ENCODE data around the gene GCSAM. TPM values are rescaled to one million over a fixed set of nuclear protein-coding genes. Genes with fewer than 3 reads are reported as not detected.

GCSAM gene
- total RNA-seq, 1 experiment from 2014 or later = not detected

- H3F3A ChIP-seq (ENCODE audit: low read length, unreplicated experiment) = no peaks in the 10 kb centered on the region
- H3K4me1 ChIP-seq (ENCODE audit: insufficient read depth, low read length) = no peaks in the 10 kb centered on the region
- no peak overlapping the region for H3K27ac ChIP-seq (ENCODE audit: low read length)
- DNase-seq (no peak), ATAC-seq (no peak)
- H3K9ac ChIP-seq (ENCODE audit: low read length) = no peak overlapping the region
- TF ChIP-seq CTCF (conservative IDR thresholded peaks at IDR 0.05; ENCODE audit: low read depth, low read length) (no peak), EZH2 (IDR thresholded peaks at IDR 0.05; ENCODE audit: low read length, unreplicated experiment) (no peak), EZH2phosphoT487 (IDR thresholded peaks at IDR 0.05; ENCODE audit: borderline replicate concordance, low read length) (no peak)
- intact Hi-C loops (cut with micrococcal nuclease) = no loop called here
- H3K9me3 ChIP-seq (ENCODE audit: low read length) = peaks cover 5% of the 10 kb centered on the region
- no peaks in the 10 kb centered on the region for H3K27me3 ChIP-seq (ENCODE audit: low read length)
- no peak overlapping the region for H3K4me2 ChIP-seq (ENCODE audit: low read length)
- no peaks in the 10 kb centered on the region for H3K79me2 ChIP-seq (ENCODE audit: low read length)
- H3K36me3 ChIP-seq (ENCODE audit: low read depth, low read length) = peaks cover 6% of the 10 kb centered on the region; the same call in 1 of the 2 replicates
- no peak overlapping the region for H3K4me3 ChIP-seq (ENCODE audit: low read length)
- POLR2A ChIA-PET (ENCODE audit: unreplicated experiment) = no interaction called here
- no peaks in the 10 kb centered on the region for H4K20me1 ChIP-seq (ENCODE audit: low read length)
- no TSS peak for BruUV-seq (replicated peaks)
- no peaks in the 10 kb centered on the region for H3K9me2 ChIP-seq (replicated peaks; ENCODE audit: low read length)
- H2AFZ ChIP-seq (ENCODE audit: low read length) = no peak overlapping the region
- CTCF ChIA-PET = no interaction called here
Observed at GRCh38 chr3:112149136-112149535, 16.1 kb upstream of the GCSAM start.

- Histone ChIP-seq H4K20me1 (ENCODE audit: low read length) (no peaks in the 10 kb centered on the region), H3K36me3 (ENCODE audit: low read depth, low read length) (peaks cover 6% of the 10 kb centered on the region; the same call in 1 of the 2 replicates), H3K9me3 (ENCODE audit: low read length) (peaks cover 5% of the 10 kb centered on the region), H3K27ac (ENCODE audit: low read length) (no peak overlapping the region), H3K4me3 (ENCODE audit: low read length) (no peak overlapping the region), H3K79me2 (ENCODE audit: low read length) (no peaks in the 10 kb centered on the region), H3F3A (ENCODE audit: low read length, unreplicated experiment) (no peaks in the 10 kb centered on the region), H3K9ac (ENCODE audit: low read length) (no peak overlapping the region), H2AFZ (ENCODE audit: low read length) (no peak overlapping the region), H3K9me2 (replicated peaks; ENCODE audit: low read length) (no peaks in the 10 kb centered on the region), H3K4me2 (ENCODE audit: low read length) (no peak overlapping the region), H3K27me3 (ENCODE audit: low read length) (no peaks in the 10 kb centered on the region), H3K4me1 (ENCODE audit: insufficient read depth, low read length) (no peaks in the 10 kb centered on the region)
- no peak for DNase-seq
- CTCF ChIA-PET = no interaction called here
- BruUV-seq (replicated peaks) = no TSS peak
- intact Hi-C loops (cut with micrococcal nuclease) = no loop called here
- ATAC-seq = no peak
- POLR2A ChIA-PET (ENCODE audit: unreplicated experiment) = no interaction called here
- no peak for TF ChIP-seq EZH2phosphoT487 (IDR thresholded peaks at IDR 0.05; ENCODE audit: borderline replicate concordance, low read length)
- TF ChIP-seq EZH2 (IDR thresholded peaks at IDR 0.05; ENCODE audit: low read length, unreplicated experiment) = no peak
- TF ChIP-seq CTCF (conservative IDR thresholded peaks at IDR 0.05; ENCODE audit: low read depth, low read length) = no peak
Observed at GRCh38 chr3:112143689-112144088, 10.6 kb upstream of the GCSAM start.

- BruUV-seq (replicated peaks) = no TSS peak
- H3K4me2 ChIP-seq (ENCODE audit: low read length) = no peak overlapping the region
- CTCF ChIA-PET = no interaction called here
Observed at GRCh38 chr3:112143251-112143650, 10.2 kb upstream of the GCSAM start.

More at GRCh38 chr3:112143251-112143650, 10.2 kb upstream of the GCSAM start:
- no peaks in the 10 kb centered on the region for H4K20me1 ChIP-seq (ENCODE audit: low read length)
- H3K36me3 ChIP-seq (ENCODE audit: low read depth, low read length) = peaks cover 6% of the 10 kb centered on the region; the same call in 1 of the 2 replicates
- peaks cover 5% of the 10 kb centered on the region for H3K9me3 ChIP-seq (ENCODE audit: low read length)
- no peaks in the 10 kb centered on the region for H3K79me2 ChIP-seq (ENCODE audit: low read length)
- H3K4me3 ChIP-seq (ENCODE audit: low read length) = no peak overlapping the region
- intact Hi-C loops (cut with micrococcal nuclease) = no loop called here
- H3K27me3 ChIP-seq (ENCODE audit: low read length) = no peaks in the 10 kb centered on the region
- TF ChIP-seq CTCF (conservative IDR thresholded peaks at IDR 0.05; ENCODE audit: low read depth, low read length) = no peak
- TF ChIP-seq EZH2phosphoT487 (IDR thresholded peaks at IDR 0.05; ENCODE audit: borderline replicate concordance, low read length) = no peak
- TF ChIP-seq EZH2 (IDR thresholded peaks at IDR 0.05; ENCODE audit: low read length, unreplicated experiment) = no peak
- H3K4me1 ChIP-seq (ENCODE audit: insufficient read depth, low read length) = no peaks in the 10 kb centered on the region
- POLR2A ChIA-PET (ENCODE audit: unreplicated experiment) = no interaction called here
- no peak overlapping the region for H2AFZ ChIP-seq (ENCODE audit: low read length)
- no peak for ATAC-seq
- no peak overlapping the region for H3K9ac ChIP-seq (ENCODE audit: low read length)
- no peak overlapping the region for H3K27ac ChIP-seq (ENCODE audit: low read length)
- DNase-seq = no peak
- no peaks in the 10 kb centered on the region for H3K9me2 ChIP-seq (replicated peaks; ENCODE audit: low read length)
- no peaks in the 10 kb centered on the region for H3F3A ChIP-seq (ENCODE audit: low read length, unreplicated experiment)

Data from PC-3 (cell line).